Left renal cortex interstitium (tissue), 4 donors: ENCODE data around the gene NCKAP5. TPM values are rescaled to one million over a fixed set of nuclear protein-coding genes. Genes with fewer than 3 reads are reported as not detected.

Source experiments
- DNase-seq, 4 donors: peaks; one replicate each; pipeline ENCODE4 v3.0.0-alpha.2; 2013; ENCODE audit warnings: low read depth in 4 of 4, low spot score in 2 of 4, missing footprints in 1 of 4
- polyA plus RNA-seq, 4 donors: library from polyadenylated mRNA; unstranded; fragments of 120-200 nt; gene quantifications; one replicate each; pipeline ENCODE4 v1.2.1, GENCODE V29; 2013; ENCODE audit not compliant: insufficient read length in 4 of 4

The NCKAP5 gene
- polyA plus RNA-seq, 4 donors = 5.9 to 8.1 (median 7.0) TPM

DNA sequence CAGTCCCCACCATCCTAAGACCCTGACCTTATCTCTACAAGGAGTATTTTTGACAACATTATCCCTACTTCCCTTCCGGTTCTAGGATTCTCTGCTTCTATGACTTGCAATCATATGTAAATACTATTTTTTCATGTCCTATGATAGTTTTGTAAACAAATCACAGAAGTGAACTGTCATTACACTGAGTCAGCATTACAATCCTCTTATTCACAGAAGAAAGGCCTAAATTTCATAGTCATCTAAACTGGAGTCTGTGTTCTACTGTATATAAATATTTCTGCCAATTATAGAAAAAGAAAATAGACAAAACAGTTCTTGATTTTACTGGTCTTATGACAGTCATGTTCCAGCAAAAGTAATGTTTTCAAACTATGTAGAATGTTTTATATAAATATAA is 265.1 kb downstream of the NCKAP5 start:
- no peak for DNase-seq

DNA sequence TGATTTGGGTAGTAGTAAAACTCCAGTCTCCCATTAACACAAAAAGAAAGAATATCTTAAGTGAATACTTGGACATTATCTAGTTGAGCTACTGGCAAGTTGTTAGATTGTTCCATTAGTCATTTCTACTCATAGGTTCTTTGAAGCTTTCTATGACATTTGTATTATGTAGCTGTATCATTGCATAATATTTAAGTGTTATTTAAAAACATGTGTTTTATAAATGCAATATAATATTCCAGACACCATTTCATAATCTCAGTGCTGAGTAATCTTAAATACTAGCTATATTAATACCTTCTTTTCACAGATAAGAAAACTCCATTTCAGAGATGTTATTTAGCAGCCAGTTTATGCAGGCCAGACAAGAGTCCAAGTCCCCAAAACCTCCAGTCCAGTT is 271.9 kb downstream of the NCKAP5 start:
- no peak for DNase-seq

DNA sequence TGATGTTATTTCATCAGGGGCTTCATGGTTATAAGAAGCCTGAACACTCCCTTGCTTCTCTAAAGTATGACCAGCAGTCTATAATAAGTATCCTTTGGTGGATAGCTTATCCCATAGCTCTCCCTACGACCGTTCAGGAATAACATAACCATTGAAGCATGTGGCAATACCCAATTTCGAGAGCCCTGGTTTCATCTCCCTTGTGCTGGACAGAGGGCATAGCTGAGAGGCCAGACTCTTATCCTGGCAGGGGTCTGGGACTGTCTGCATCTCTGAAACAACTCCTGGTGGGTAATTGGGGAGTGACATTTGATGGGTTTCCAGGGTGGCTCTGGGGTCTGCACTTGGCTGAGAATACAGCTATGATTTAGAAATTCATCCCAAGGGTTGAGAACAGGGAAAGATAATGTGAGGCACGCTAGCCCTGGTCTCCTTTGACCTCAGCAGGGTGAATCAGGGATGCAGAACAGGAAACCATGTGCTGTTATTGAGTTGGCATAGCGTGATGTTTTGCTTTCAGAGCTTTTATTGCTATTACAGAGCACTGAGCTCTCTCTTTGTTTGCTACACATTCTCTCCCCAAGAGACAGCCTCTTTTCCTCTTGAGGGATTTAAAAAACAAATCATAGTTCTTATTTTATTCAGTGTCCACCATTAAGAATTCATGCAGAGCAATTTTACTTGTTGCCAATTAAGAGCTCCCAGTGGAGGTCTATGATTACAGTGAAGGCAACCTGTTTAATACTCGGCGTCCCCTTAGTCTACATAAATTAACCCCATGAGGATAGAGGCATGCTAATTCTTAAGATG is 274.5 kb downstream of the NCKAP5 start:
- no peak for DNase-seq

DNA sequence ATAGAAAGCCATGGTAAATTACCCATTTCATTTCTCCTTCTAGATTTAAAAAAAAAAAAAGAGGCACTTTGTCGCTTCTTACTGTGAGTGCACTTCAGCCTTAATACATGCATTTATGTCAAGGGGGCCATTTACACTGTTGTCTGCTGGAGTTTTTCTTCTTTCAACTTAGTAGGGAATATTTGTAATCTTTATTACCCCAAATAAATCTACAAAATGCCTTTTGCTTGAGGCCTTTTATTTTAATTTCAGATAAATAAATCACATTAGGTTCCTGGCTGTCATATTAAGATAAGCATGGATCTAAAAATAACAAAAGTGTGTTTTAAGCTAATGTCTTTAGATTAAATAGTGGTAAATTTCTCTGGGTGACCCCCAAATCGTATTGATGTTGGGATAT is 276.0 kb downstream of the NCKAP5 start:
- no peak for DNase-seq

DNA sequence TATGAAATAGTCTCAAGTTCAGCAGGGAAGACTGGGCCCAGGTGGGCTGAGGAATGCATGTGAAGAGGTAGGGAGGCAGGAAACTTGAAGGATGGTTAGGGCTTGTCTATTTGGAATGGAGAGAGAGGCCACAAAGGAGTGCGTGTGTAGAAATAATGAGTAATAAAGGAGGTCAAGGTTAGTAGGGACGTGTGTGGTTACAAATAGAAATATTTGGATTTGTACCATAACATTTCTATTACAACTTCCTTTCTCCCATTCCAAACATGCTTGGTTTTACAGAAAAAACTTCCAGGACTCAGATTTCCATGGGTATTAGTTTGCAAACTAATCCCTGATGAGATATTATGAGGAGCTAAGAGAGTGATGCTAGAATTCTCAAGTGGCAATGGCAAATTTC is 280.6 kb downstream of the NCKAP5 start:
- no peak for DNase-seq

GRCh38 chr2:133286326-133286922 is 281.8 kb downstream of the NCKAP5 start:
- DNase-seq = peak in 1 of 4 donors; percentile 10

- no peak for DNase-seq
These were observed 295.2 kb downstream of the NCKAP5 start for GRCh38 chr2:133273031-133273430.

GRCh38 chr2:133271105-133271504 is 297.2 kb downstream of the NCKAP5 start:
- no peak for DNase-seq

- DNase-seq = no peak
These were observed 297.7 kb downstream of the NCKAP5 start for GRCh38 chr2:133270550-133270949.

GRCh38 chr2:133266926-133267590 is 301.2 kb downstream of the NCKAP5 start:
- peak in 2 of 4 donors; percentile 5 to 7 for DNase-seq

DNA sequence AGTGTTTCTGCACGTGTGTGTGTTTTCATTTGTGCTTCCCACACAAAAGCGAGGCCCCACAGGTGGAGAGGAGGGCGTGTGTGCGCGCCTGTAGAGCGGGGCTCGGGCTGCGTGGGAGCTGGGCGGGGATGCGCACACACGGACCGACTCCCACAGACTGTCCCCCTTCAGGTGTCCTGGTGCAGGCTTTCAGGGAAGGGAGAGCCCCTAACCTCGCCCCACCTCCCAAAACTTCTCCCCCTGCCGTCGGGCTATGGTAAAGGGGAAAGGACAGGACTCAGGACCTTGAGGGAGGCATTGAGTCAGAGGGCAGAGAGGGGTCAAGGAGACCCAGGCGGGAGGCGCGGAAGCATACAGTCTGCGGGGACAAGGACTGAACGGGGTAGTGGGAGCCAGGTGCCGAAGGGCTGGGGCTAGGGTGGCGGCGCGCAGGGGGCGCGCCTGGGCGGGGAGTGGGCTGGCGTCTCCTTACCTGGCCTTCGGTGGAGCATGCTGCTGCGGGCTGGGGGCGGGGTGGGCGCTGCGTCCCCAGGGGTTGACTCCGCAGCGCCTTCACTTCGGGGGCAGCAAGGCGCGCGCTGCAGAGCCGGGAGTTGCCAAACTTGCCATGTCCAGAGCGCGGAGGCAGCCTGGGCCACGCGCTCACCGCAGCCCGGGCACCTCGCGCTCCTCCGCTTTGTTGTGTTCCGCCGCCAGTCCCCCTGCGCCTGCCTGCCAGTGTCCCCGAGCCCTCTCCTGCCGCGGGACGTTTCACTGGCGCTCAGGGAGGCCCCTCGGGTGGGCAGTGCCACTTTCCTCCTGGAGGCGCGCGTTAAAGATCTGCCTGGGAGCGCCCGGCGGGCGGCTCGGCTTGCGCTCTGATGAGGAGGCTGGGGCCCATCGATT is 302.0 kb downstream of the NCKAP5 start:
- peak in 2 of 4 donors; percentile 3 to 13 for DNase-seq

- DNase-seq = peak in 3 of 4 donors; percentile 3 to 54 (median 33)
These were observed 302.8 kb downstream of the NCKAP5 start for GRCh38 chr2:133265432-133265949.

DNA sequence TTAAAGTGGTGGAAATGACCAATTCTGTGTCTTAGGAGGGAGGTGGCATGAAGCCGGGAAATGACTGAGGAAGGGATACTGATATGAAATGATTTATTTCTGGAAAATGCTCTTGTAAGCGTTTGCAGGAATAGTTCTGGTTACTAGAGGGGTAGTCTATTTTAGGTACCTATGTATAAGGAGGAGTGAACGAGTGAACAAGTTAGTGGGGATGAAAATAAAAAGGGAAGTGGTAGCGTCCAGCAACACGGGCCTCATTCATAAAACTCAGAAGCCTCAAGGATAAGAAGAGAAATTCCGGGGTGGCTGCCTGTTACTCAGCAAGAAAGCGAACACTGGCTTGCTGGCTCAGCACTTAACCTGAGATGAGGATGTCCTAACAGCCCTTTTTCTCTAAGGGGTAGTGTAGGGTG is 303.3 kb downstream of the NCKAP5 start:
- no peak for DNase-seq

- DNase-seq = no peak
These were observed 305.4 kb downstream of the NCKAP5 start for GRCh38 chr2:133262893-133263292.

GRCh38 chr2:133255360-133255759 is 312.9 kb downstream of the NCKAP5 start:
- DNase-seq = no peak

DNA sequence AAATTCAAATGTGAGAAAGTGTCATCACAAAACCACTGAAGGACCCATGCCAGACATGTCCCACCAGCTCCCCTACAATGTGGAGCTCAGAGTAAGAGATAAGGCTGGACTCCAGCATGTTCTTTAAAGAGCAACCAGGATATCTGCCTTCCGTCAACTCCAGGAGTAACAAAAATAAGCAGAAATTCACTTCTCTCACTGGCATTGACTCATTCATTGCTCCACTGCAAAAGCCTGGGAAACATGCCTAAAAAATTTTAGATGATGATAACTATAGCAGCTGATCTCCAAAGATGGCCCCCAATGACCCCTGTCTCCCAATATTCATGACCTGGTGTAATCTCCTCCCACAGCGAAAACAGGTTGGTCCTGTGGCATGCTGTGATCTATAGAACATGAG is 314.5 kb downstream of the NCKAP5 start:
- DNase-seq = no peak

DNA sequence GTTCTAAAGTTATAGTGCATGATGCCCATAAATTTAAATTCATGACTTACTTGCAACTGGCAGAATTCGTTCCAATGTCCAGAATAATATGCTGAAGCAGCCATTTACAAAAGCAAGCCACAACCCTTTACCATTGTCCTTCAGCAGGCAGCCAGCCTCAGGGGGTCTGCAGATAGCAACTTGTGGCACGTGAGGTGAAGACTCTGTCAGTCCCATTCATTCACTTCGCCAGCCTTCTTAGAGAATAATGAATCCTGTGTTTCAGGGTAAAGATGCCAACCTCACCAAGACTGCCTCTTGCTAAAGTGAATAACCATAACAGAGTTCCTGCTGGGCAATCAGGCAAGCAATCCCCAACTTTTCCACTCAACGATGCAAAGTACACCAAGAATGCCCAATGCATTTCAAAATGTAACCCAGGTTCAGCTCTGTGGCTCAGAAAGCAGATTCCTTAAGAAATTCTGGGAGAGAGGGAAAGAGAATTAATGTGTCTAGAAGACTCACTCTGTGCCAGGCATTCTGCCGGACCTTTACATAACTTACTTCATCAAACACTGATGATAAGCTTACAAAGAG is 315.4 kb downstream of the NCKAP5 start:
- no peak for DNase-seq

DNA sequence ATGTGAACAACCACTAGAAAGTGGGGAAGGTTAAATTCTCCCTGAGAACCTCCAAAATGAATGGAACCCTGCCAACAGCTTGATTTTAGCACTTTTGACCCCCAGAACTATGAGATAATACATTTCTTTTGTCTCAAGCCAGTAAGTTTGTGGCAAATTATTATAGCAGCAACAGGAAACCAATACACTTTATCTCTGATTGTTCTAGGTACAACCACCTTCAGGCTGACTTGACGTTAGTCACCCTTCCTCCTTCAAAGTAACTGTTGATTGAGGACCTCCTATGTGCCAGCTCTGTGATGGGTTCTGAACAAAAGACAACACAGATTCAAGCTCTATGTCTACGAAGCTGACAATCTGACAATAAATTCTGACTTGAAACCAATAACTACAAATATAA is 318.9 kb downstream of the NCKAP5 start:
- DNase-seq = no peak

DNA sequence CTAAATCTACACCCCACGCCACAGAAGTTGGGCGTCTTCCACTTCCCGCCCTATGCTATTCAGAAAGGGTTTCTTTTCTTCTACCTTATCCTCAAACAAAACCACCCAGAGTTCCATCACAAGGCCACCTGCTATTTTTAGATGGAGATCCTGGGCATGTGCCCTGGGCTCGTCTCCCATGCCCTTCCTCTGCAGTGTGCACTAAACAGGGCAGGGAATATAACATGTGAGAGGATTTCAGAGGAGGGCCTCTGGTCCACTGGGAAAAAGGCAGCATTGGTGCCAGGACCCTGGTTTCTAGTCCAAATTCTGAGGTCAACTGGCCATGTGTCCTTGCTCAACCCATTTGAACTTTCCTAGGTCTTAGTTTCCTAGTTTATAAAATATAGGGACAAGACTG is 320.0 kb downstream of the NCKAP5 start:
- DNase-seq = no peak

DNA sequence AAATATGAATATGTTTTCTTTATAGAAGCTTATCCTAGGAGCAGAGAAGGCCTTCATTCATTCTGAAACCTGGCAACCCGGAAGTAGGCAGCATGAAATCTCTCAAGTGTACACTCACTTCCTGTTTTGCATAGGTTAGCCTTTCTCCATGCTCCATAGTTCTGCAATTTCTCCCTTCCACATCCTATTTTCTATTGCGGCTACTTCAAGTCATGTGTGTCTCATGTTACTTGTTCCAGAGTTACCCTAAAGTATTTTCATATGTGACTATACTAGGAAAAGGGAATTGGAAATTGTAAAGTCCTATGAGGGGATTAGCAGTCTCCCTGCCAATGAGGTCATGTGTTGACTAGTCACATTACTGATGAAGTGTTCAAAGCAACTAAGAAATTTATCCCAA is 320.6 kb downstream of the NCKAP5 start:
- no peak for DNase-seq
